GM19468 (cell line): Measurements from ENCODE around the gene SRPK3.

Source experiments
- ATAC-seq: cut with Tn5 transposase; IDR thresholded peaks from one replicate; pipeline ENCODE4 v1.9.1; 2021; ENCODE audit warnings: mild to moderate bottlenecking, moderate library complexity, moderate number of reproducible peaks; ENCODE audit not compliant: unreplicated experiment; ENCODE audit errors: extremely low read depth

Gene SRPK3

GRCh38 chrX:153781428-153782047 lies 697 bp downstream of the SRPK3 start:
- ATAC-seq = no peak

- no peak for ATAC-seq
Observed at GRCh38 chrX:153782313-153782712, 1.5 kb downstream of the SRPK3 start.

- no peak for ATAC-seq
Observed at GRCh38 chrX:153782871-153783270, 2.0 kb downstream of the SRPK3 start.

GRCh38 chrX:153783378-153784013 lies 2.7 kb downstream of the SRPK3 start:
- no peak for ATAC-seq

DNA sequence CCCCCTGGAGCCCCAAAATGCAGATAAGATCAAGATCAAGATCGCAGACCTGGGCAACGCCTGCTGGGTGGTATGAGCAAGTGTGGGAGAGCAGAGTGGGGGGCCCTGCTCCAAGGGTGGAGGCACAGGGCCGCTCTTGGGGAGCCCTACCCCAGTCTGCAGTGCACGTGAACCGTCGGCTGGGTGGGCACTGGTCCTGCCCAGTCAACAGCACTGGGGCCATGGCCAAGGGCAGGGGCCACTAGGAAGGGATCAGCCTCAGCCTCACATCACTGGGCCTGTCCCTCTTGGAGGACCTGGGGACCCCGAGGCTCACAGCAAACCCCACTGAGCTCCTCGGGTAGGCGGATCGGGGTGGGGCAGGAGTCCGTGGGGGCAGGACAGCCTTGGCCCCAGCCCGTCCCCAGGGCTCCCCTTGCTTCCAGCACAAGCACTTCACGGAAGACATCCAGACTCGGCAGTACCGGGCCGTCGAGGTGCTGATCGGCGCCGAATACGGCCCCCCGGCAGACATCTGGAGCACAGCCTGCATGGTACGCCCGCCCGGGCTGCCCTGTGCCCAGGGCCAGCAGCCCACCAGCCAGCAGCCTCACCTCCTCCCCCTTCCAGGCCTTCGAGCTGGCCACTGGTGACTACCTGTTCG lies 3.6 kb downstream of the SRPK3 start:
- ATAC-seq = no peak

DNA sequence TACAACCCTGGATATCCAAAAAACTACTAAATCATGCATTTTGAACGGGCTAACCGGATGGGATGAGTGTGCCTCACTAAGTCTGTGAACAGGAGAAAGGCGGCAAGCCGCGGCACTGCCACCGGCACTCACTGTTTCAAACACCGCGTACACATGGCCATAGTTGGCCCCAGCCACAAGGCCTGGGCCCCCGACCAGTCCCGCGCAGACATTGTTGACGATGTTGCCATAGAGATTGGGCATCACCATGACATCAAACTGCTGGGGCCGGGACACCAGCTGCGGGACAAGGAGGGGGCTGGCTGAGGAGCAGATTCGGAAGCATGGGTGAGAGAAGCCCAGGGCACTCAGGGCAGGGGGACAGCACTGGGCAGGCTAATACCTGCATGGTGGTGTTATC lies 5.8 kb downstream of the SRPK3 start:
- ATAC-seq = no peak

- ATAC-seq = no peak
Observed at GRCh38 chrX:153789654-153790053, 8.8 kb downstream of the SRPK3 start.

- ATAC-seq = no peak
Observed at GRCh38 chrX:153791104-153791852, 10.4 kb downstream of the SRPK3 start.

GRCh38 chrX:153792368-153792767 lies 11.5 kb downstream of the SRPK3 start:
- ATAC-seq = no peak

- no peak for ATAC-seq
Observed at GRCh38 chrX:153793291-153793690, 12.4 kb downstream of the SRPK3 start.

DNA sequence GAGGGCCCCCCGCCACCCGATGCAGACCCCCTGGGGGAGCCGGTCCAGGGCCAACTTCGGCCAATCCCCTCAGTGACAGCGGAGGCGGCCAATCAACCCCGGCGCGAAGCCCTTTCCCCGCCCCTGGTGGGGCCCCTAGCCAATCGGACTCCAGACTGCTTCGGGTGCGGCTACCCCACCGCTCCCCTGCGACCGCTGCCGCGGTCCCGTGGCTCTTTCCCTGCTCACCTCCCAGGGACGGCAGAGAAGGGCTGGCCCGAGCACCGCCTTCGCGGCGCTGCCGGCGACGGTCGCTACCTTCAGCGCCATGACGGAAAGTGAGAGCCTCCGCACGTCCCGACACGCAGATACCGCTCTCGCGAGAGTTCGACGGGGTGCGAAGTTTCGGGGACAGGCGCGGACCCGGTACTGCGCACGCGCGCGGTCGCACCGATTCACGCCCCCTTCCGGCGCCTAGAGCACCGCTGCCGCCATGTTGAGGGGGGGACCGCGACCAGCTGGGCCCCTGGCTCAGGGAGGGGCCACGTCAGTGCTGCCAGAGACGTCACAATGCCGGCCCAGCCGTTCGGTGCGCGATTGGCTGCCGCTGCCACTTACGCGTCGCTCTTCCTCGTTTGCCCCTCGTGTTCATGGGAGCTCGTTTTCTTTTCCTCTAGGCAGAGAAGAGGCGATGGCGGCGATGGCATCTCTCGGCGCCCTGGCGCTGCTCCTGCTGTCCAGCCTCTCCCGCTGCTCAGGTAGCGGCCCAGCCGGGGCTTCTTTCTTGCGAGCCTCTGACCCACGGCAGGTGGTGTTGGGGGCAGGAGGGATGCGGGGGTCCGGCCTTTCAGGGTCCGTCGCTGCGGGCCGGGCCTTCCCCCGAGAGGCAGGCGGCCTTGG lies 13.4 kb downstream of the SRPK3 start, which contains the start of the genes IDH3G and SSR4:
Gene IDH3G (minus strand): TSS at position 358 of the 879 bp plus-strand sequence. CDS start 49 bp downstream, at position 309.
Gene SSR4 (plus strand): TSS at position 651 of the 879 bp plus-strand sequence. CDS start 20 bp downstream, at position 671.
- peak; percentile 79 for ATAC-seq

- ATAC-seq = no peak
Observed at GRCh38 chrX:153794897-153795816, 14.3 kb downstream of the SRPK3 start.

DNA sequence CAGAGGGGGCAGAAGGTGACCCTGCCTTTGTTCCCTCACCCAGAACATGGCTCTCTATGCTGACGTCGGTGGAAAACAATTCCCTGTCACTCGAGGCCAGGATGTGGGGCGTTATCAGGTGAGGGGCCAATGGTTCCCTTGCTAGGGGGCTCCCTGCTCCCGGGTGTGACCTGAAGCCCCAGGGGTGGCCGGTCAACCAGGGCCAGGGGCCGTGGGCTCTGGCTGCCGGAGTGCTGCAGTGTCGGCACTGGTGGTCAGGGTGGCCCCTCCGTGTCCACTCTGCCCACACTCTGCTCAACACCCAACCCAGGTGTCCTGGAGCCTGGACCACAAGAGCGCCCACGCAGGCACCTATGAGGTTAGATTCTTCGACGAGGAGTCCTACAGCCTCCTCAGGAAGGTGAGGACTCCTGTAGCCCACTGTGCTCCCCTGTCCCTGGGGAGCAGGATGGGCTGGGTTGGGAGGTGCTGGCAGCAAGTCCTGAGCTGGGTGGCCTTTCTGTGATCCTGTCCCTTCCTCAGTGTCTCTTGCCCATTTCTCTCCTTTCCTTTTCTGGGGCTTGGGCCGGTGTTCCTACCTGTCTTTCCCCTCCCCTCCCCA lies 16.7 kb downstream of the SRPK3 start:
- no peak for ATAC-seq

DNA sequence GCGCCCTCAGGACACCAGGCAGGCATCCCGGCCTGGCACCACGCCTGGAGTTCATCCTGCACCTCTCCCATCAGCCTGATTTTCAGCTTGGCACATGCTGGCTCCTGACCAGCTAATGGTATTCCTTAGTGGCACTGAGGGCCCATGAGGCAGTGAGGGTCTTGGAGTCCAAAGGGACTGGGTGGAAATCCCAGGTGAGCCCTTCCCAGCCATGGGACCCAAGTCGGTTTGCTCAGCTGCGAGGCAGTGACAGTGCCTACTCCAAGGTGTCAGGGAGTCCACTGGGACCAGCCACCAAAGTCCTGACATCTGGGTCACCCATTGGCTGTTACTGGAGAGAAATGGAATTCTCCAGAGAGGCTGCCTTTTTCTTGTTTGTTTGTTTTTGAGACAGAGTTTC lies 18.5 kb downstream of the SRPK3 start:
- ATAC-seq = no peak

DNA sequence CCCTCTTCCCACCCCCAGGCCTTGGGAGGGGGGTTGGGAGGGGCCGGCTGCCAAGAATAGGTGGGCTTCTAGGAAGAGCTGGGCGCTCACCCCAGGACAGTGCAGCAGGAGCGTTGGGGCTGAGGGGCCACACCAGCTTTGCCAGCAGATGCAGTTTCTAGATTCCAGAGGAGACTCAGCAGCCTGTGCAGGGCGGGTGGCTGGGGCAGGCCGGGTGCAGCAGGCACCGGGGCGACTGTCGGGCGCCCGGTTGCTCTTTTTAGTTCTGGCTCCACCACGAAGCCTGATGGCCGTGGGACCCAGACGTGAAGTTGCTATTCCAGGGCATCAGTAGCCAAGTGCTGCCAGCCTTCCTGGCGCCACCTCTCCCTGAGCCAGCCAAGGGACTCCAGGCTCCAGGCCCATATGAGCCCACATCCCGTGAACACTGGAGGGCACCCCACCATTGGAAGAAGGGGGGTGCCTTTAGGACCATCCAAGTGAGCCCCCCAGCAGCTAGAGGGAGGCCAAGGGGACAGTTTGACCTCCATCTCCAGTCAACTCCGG lies 19.4 kb downstream of the SRPK3 start:
- no peak for ATAC-seq

DNA sequence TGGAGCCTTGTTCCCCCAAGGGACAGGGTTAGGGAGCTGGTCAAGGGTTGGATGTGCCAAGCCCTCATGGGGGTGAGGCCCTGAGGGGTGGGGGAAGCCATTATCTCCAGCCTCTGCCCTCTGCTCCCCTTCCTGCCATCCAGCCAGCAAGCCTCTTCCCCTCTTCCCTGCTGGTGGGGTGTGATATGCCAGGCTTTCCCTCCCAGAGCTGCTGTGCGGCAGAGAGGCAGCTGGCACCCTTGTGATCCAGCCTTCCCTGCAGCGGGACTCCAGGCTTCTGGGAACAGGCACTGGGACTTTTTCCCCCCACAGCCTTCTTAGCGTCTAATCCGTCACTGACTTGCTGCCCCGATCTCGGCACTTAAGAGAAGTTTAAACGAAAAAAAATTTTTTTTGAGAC lies 19.9 kb downstream of the SRPK3 start:
- ATAC-seq = no peak

GRCh38 chrX:153801669-153802068 lies 20.8 kb downstream of the SRPK3 start:
- ATAC-seq = no peak

DNA sequence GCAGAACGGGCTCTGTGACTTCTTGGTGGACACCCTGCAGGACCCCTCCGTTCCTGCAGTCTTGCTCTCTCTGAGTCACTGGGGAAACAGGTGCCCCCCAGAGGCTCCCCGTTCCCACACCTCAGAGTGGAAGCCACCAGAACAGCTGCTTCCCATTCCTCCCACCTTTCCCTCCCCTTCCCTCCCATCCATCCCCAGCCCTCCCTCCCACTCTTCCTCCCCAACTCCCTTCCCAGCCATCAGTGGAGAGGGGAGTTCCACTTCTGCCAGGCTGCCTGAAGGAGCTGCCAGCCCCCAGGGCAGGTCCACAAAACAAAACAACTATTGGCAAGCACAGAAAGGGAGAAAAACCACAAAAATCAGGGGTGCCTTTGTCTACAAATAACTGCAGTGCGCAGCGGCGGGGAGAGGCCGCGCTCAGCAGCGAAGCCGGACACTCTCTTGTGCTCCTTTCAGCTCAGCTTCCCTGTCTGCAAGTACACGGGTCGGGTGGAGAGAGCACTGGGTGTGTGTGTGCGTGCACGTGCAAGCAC lies 21.7 kb downstream of the SRPK3 start:
- ATAC-seq = no peak
